Thyroid gland (tissue), 4 donors: ENCODE data around the gene SUGCT. TPM values are rescaled to one million over a fixed set of nuclear protein-coding genes. Genes with fewer than 3 reads are reported as not detected.
"Not testable (repeated sequence)": the region's sequence is repeated elsewhere in the genome, so short reads cannot be mapped to it uniquely, and the experiment has no call there.

Experiments
- DNase-seq, 2 donors: peaks; one replicate each; pipeline ENCODE4 v3.0.0-alpha.2; 2019
- H3K27ac ChIP-seq, 3 donors: fragments of 200-600 bp; sonication (generic); 1 replicate in 2 of 3; 2 replicates in 1 of 3; pipeline ENCODE4 v1.5.1; 2016 to 2019; ENCODE audit warnings: mild to moderate bottlenecking in 1 of 3, moderate library complexity in 1 of 3
- H3K27me3 ChIP-seq: fragments of 200-600 bp; sonication (generic); one replicate; pipeline ENCODE4 v1.5.1; 2019
- H3K36me3 ChIP-seq, 2 donors: fragments of 200-600 bp; sonication (generic); one replicate each; pipeline ENCODE4 v1.5.1; 2016 to 2019
- H3K4me1 ChIP-seq, 2 donors: fragments of 200-600 bp; sonication (generic); one replicate each; pipeline ENCODE4 v1.5.1; 2017 to 2019
- H3K4me3 ChIP-seq, 3 donors: fragments of 200-600 bp; sonication (generic); replicated peaks in 1 of 3; 1 replicate in 2 of 3; 2 replicates in 1 of 3; pipeline ENCODE4 v1.5.1; 2016; ENCODE audit warnings: mild to moderate bottlenecking in 1 of 3
- H3K9me3 ChIP-seq: fragments of 200-600 bp; sonication (generic); one replicate; pipeline ENCODE4 v1.5.1; 2017
- CTCF ChIP-seq, 6 experiments: fragments of 200-600 bp in 3 of 6; fragments of 450-650 bp in 3 of 6; sonication (generic) in 3 of 6; IDR thresholded peaks; one replicate each; pipeline ENCODE4 v1.5.1; 2016 to 2019; ENCODE audit warnings: antibody characterized with exemption in 6 of 6, mild to moderate bottlenecking in 2 of 6, inconsistent platforms in 1 of 6, moderate library complexity in 1 of 6
- POLR2A ChIP-seq, 2 donors: fragments of 450-650 bp; IDR thresholded peaks; one replicate each; pipeline ENCODE4 v1.6.1; 2017; ENCODE audit warnings: antibody characterized with exemption in 2 of 2, mild to moderate bottlenecking in 2 of 2, moderate library complexity in 1 of 2
- WGBS, 2 donors: methylation state at CpG; one replicate each; pipeline ENCODE4 v1.1.5; 2017; 5-methylcytosine and 5-hydroxymethylcytosine counted together
- intact Hi-C: fragments of 100-400 bp; cut with DNase I; formaldehyde crosslinking; loops from one replicate; pipeline ENCODE4 v1.15.1; 2023
- total RNA-seq, 4 donors: library from RNA; depleted of rRNA; stranded (reverse); fragments of >200 nt; gene quantifications; one replicate each; pipeline ENCODE4 v1.2.3, GENCODE V29; 2016

The SUGCT gene
- total RNA-seq, 4 donors from 2014 or later = 1.3 to 15.2 (median 3.2) TPM

GRCh38 chr7:40162516-40162915, 27.7 kb downstream of the SUGCT start:
- intact Hi-C loops = no loop called here
- Histone ChIP-seq H3K9me3 (no peaks in the 10 kb centered on the region), H3K4me1 (no peaks in the 10 kb centered on the region), H3K27me3 (no peaks in the 10 kb centered on the region), H3K36me3 (no peaks in the 10 kb centered on the region), H3K27ac (no peak overlapping the region), H3K4me3 (no peak overlapping the region)
- DNase-seq = no peak
- TF ChIP-seq POLR2A (IDR thresholded peaks at IDR 0.05) = no peak
- no peak for TF ChIP-seq CTCF (IDR thresholded peaks at IDR 0.05)
- 89 to 91% methylated on average over 2 of the region's 2 CpGs for WGBS, 2 donors

- intact Hi-C loops = no loop called here
- Histone ChIP-seq H3K36me3 (no peaks in the 10 kb centered on the region), H3K4me3 (no peak overlapping the region), H3K4me1 (no peaks in the 10 kb centered on the region), H3K27ac (no peak overlapping the region), H3K9me3 (no peaks in the 10 kb centered on the region), H3K27me3 (no peaks in the 10 kb centered on the region)
- no peak for TF ChIP-seq POLR2A (IDR thresholded peaks at IDR 0.05)
- TF ChIP-seq CTCF (IDR thresholded peaks at IDR 0.05) = no peak
- WGBS, 2 donors = 29% methylated on average over 1 of the region's 1 CpG
- no peak for DNase-seq
Measured at GRCh38 chr7:40165216-40165615, 30.4 kb downstream of the SUGCT start.

GRCh38 chr7:40167291-40167690, 32.5 kb downstream of the SUGCT start:
- H3K4me3 ChIP-seq = no peak overlapping the region
- no peaks in the 10 kb centered on the region for H3K4me1 ChIP-seq
- no peak for DNase-seq
- no peak overlapping the region for H3K27ac ChIP-seq
- H3K9me3 ChIP-seq = no peaks in the 10 kb centered on the region
- no peaks in the 10 kb centered on the region for H3K36me3 ChIP-seq
- intact Hi-C loops = no loop called here
- TF ChIP-seq CTCF (IDR thresholded peaks at IDR 0.05) = no peak
- no peak for TF ChIP-seq POLR2A (IDR thresholded peaks at IDR 0.05)
- no peaks in the 10 kb centered on the region for H3K27me3 ChIP-seq
- 90 to 96% methylated on average over 3 of the region's 3 CpGs for WGBS, 2 donors

- intact Hi-C loops, H3K27me3 ChIP-seq, H3K9me3 ChIP-seq, DNase-seq, H3K4me3 ChIP-seq, H3K36me3 ChIP-seq, H3K27ac ChIP-seq, H3K4me1 ChIP-seq: not testable (repeated sequence)
- 95 to 96% methylated on average over 3 of the region's 3 CpGs for WGBS, 2 donors
Measured at GRCh38 chr7:40168266-40168665, 33.5 kb downstream of the SUGCT start.

GRCh38 chr7:40173121-40173520, 38.3 kb downstream of the SUGCT start:
- intact Hi-C loops, H3K4me1 ChIP-seq, H3K9me3 ChIP-seq, H3K4me3 ChIP-seq, DNase-seq, H3K36me3 ChIP-seq, H3K27ac ChIP-seq, H3K27me3 ChIP-seq: not testable (repeated sequence)
- WGBS, 2 donors = 94% methylated on average over 13 of the region's 13 CpGs

GRCh38 chr7:40175256-40175655, 40.5 kb downstream of the SUGCT start:
- H3K4me1 ChIP-seq, H3K9me3 ChIP-seq, DNase-seq, H3K27ac ChIP-seq, H3K4me3 ChIP-seq, H3K36me3 ChIP-seq, intact Hi-C loops, H3K27me3 ChIP-seq: not testable (repeated sequence)
- 92 to 94% methylated on average over 6 of the region's 6 CpGs for WGBS, 2 donors
